SK-N-SH (cell line): ENCODE data around the gene SCRN2. TPM values are rescaled to one million over a fixed set of nuclear protein-coding genes. Genes with fewer than 3 reads are reported as not detected.

Experiments
- CTCF ChIA-PET: fragments of 300-600, 350-600 bp; formaldehyde crosslinking; extraction: SDS; loops from one replicate; lab custom pipeline; 2021; lab: Yijun Ruan, JAX
- POLR2A ChIA-PET: fragments of 350-600 bp; sonication (Branson Sonifier 250); formaldehyde crosslinking; extraction: SDS; loops from one replicate; lab custom pipeline; 2020; ENCODE audit warnings: antibody characterized with exemption, inconsistent platforms; lab: Yijun Ruan, JAX
- DNase-seq: peaks from one replicate; pipeline ENCODE4 v3.0.0; 2012
- H2AFZ ChIP-seq: fragments of 200-600 bp; sonication (generic); 2 replicates; pipeline ENCODE4 v1.8.1; 2016; ENCODE audit warnings: antibody characterized with exemption, mild to moderate bottlenecking, low read depth
- H3F3A ChIP-seq: fragments of 200-600 bp; sonication (generic); replicated peaks from 2 replicates; pipeline ENCODE3; 2016; ENCODE audit warnings: antibody characterized with exemption, mild to moderate bottlenecking; ENCODE audit not compliant: insufficient read depth
- H3K27ac ChIP-seq, 2 experiments: fragments of 200-500 bp in 1 of 2; fragments of 200-600 bp in 1 of 2; sonication (Bioruptor generic) in 1 of 2; sonication (generic), shearing (Covaris generic) in 1 of 2; 2 replicates each; pipeline versions ENCODE4 v1.5.1 to v1.6.1; 2014 to 2016; ENCODE audit warnings: low read depth in 2 of 2, inconsistent platforms in 1 of 2, low read length in 1 of 2, mild to moderate bottlenecking in 1 of 2, mixed read lengths in 1 of 2
- H3K27me3 ChIP-seq: fragments of 200-600 bp; sonication (generic), shearing (Covaris generic); 2 replicates; pipeline ENCODE4 v1.6.1; 2016; ENCODE audit warnings: mixed run types; ENCODE audit not compliant: insufficient read depth
- H3K36me3 ChIP-seq, 2 experiments: fragments of 200-500 bp in 1 of 2; fragments of 200-600 bp in 1 of 2; sonication (Bioruptor generic) in 1 of 2; sonication (generic) in 1 of 2; replicated peaks in 1 of 2; 2 replicates each; pipeline versions ENCODE3 to v1.5.1; 2014 to 2016; ENCODE audit warnings: low read length in 1 of 2, mild to moderate bottlenecking in 1 of 2; ENCODE audit not compliant: insufficient read depth in 2 of 2, control insufficient read depth in 1 of 2
- H3K4me1 ChIP-seq, 2 experiments: fragments of 200-500 bp in 1 of 2; fragments of 200-600 bp in 1 of 2; sonication (Bioruptor generic) in 1 of 2; sonication (generic), shearing (Covaris generic) in 1 of 2; 2 replicates each; pipeline versions ENCODE4 v1.5.1 to v1.6.1; 2014 to 2016; ENCODE audit warnings: low read depth in 1 of 2, low read length in 1 of 2, mixed run types in 1 of 2; ENCODE audit not compliant: insufficient read depth in 2 of 2, control insufficient read depth in 1 of 2
- H3K4me2 ChIP-seq: fragments of 200-600 bp; sonication (generic), shearing (Covaris generic); 2 replicates; pipeline ENCODE4 v1.6.1; 2017; ENCODE audit warnings: mixed run types
- H3K4me3 ChIP-seq, 2 experiments: fragments of 200-500 bp in 1 of 2; fragments of 200-600 bp in 1 of 2; sonication (Bioruptor generic) in 1 of 2; sonication (generic), shearing (Covaris generic) in 1 of 2; 2 replicates each; pipeline versions ENCODE4 v1.5.1 to v1.8.1; 2014 to 2016; ENCODE audit warnings: low read depth in 2 of 2, inconsistent platforms in 1 of 2, low read length in 1 of 2, mild to moderate bottlenecking in 1 of 2, mixed read lengths in 1 of 2, moderate library complexity in 1 of 2
- H3K79me2 ChIP-seq: fragments of 200-600 bp; sonication (generic); 2 replicates; pipeline ENCODE4 v1.8.1; 2017; ENCODE audit warnings: mild to moderate bottlenecking; ENCODE audit not compliant: insufficient read depth
- H3K9ac ChIP-seq: fragments of 200-600 bp; sonication (generic); 2 replicates; pipeline ENCODE4 v1.6.1; 2017; ENCODE audit warnings: mixed run types
- H3K9me2 ChIP-seq: fragments of 200-600 bp; sonication (generic); 2 replicates; pipeline ENCODE4 v1.6.1; 2017; ENCODE audit warnings: mixed run types
- H3K9me3 ChIP-seq: fragments of 200-600 bp; sonication (generic); 2 replicates; pipeline ENCODE4 v1.6.1; 2017; ENCODE audit warnings: mixed run types, mild to moderate bottlenecking, moderate library complexity
- H4K20me1 ChIP-seq: fragments of 200-600 bp; sonication (generic); 2 replicates; pipeline ENCODE4 v1.6.1; 2017; ENCODE audit warnings: mild to moderate bottlenecking, mixed run types; ENCODE audit not compliant: insufficient read depth
- CHD2 ChIP-seq: fragments of 150-350 bp; IDR thresholded peaks from 2 replicates; pipeline ENCODE4 v1.6.1; 2018; ENCODE audit warnings: low read length; ENCODE audit not compliant: partially characterized antibody
- CTCF ChIP-seq: fragments of 200-600 bp; sonication (generic); IDR thresholded peaks from 2 replicates; pipeline ENCODE4 v1.6.1; 2017; ENCODE audit warnings: antibody characterized with exemption, mild to moderate bottlenecking, moderate library complexity
- EZH2phosphoT487 ChIP-seq: fragments of 200-600 bp; sonication (generic); IDR thresholded peaks from 2 replicates; pipeline ENCODE4 v1.6.1; 2017; ENCODE audit warnings: low read depth, mixed run types, mild to moderate bottlenecking, antibody characterized with exemption, moderate library complexity, borderline replicate concordance
- FOXM1 ChIP-seq: IDR thresholded peaks from 2 replicates; pipeline ENCODE4 v1.4.0; 2012; ENCODE audit warnings: low read depth, mild to moderate bottlenecking
- GABPA ChIP-seq: IDR thresholded peaks from 2 replicates; pipeline ENCODE4 v1.4.0; 2012; ENCODE audit warnings: low read depth, mild to moderate bottlenecking
- MAX ChIP-seq: IDR thresholded peaks from 2 replicates; pipeline ENCODE4 v1.4.0; 2012; ENCODE audit warnings: low read depth
- MEF2A ChIP-seq: IDR thresholded peaks from 2 replicates; pipeline ENCODE4 v1.4.0; 2012; ENCODE audit warnings: low read depth, borderline replicate concordance
- MXI1 ChIP-seq: IDR thresholded peaks from 2 replicates; pipeline ENCODE4 v1.6.1; 2012; ENCODE audit warnings: mild to moderate bottlenecking, low read depth, low read length, improper control_type of control experiment
- NFIC ChIP-seq: IDR thresholded peaks from 2 replicates; pipeline ENCODE4 v1.4.0; 2012; ENCODE audit warnings: borderline replicate concordance
- REST ChIP-seq: IDR thresholded peaks from 2 replicates; pipeline ENCODE4 v1.6.1; 2012; ENCODE audit warnings: mild to moderate bottlenecking, low read depth, low read length, moderate library complexity
- TCF12 ChIP-seq: IDR thresholded peaks from 2 replicates; pipeline ENCODE4 v1.4.0; 2012
- WGBS: methylation state at CpG from one replicate; pipeline ENCODE4 v1.1.6; 2017; ENCODE audit warnings: low lambda C conversion rate; 5-methylcytosine and 5-hydroxymethylcytosine counted together
- polyA plus RNA-seq, 3 experiments: library from polyadenylated mRNA; depleted of rRNA; stranded (reverse); fragments of >200 nt; gene quantifications; 2 replicates each; pipeline ENCODE4 v1.2.3, GENCODE V29; 2012

The SCRN2 gene
- polyA plus RNA-seq, 1 of the 3 experiments (the other 2 are of a cell fraction) = 139 TPM

DNA sequence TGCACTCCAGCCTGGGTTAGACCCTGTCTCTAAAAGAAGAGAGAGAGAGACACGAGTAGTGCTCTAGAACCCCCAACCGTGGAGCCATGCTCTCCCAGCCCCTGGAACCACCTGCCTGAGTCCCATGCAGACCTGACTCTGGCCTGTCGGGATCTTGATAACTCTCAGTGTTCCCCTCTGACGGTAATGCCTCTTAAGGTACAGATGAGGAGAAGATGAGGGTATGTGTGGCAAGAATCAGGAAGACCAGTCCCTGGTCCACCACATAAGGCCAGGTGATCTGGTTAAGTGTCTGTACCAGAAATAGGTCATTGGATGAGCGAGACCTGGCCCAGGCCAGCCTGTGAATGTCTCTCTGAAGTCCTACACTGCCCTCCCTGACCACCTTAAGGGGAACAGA is 37.9 kb downstream of the SCRN2 start:
- no peak overlapping the region for H3K27ac ChIP-seq
- TF ChIP-seq FOXM1 = no peak
- TF ChIP-seq CTCF = no peak
- TF ChIP-seq EZH2phosphoT487 = no peak
- TF ChIP-seq REST = no peak
- TF ChIP-seq NFIC = no peak
- TF ChIP-seq MEF2A = no peak
- TF ChIP-seq CHD2 = no peak
- TF ChIP-seq TCF12 = no peak
- TF ChIP-seq MAX = no peak
- TF ChIP-seq GABPA = no peak
- TF ChIP-seq MXI1 = no peak
- CTCF ChIA-PET = interaction anchor here (0.7 to 5.2 kb wide), 17 partner anchors 10 to 173 kb away, joined by 3 to 88 read pairs (median 11); partner anchors contain the start of genes OSBPL7 and TBX21
- WGBS = 42% methylated on average over 5 of the region's 5 CpGs
- POLR2A ChIA-PET = interaction anchor here (0.9 kb wide), 1 partner anchor 18 kb away, joined by 3 read pairs; the partner anchor contains the start of gene OSBPL7
- H2AFZ ChIP-seq = no peak overlapping the region
- 0 out of 2 replicates have a peak, but pooled peaks cover 14% of the 10 kb centered on the region for H3K27me3 ChIP-seq
- no peaks in the 10 kb centered on the region for H3K4me1 ChIP-seq
- no peaks in the 10 kb centered on the region for H3F3A ChIP-seq
- H3K4me3 ChIP-seq = no peak overlapping the region
- no peaks in the 10 kb centered on the region for H4K20me1 ChIP-seq
- H3K9me2 ChIP-seq = no peaks in the 10 kb centered on the region
- no peaks in the 10 kb centered on the region for H3K9me3 ChIP-seq
- no peak overlapping the region for H3K9ac ChIP-seq
- H3K79me2 ChIP-seq = no peaks in the 10 kb centered on the region
- no peak overlapping the region for H3K4me2 ChIP-seq
- peaks cover 0 to 15% of the 10 kb centered on the region in 2 experiments for H3K36me3 ChIP-seq
- DNase-seq = peak; percentile 12
